K562 (cell line): ENCODE results near the gene FARP1.

Source experiments
- CTCF ChIP-seq, 3 experiments: IDR thresholded peaks in 2 of 3; conservative IDR thresholded peaks in 1 of 3; 2 replicates each; pipeline ENCODE4 v1.5.1; 2011 to 2012; ENCODE audit warnings: low read length in 3 of 3, mild to moderate bottlenecking in 3 of 3, control low read depth in 2 of 3, improper control_type of control experiment in 1 of 3, inconsistent platforms in 1 of 3, low read depth in 1 of 3, mixed read lengths in 1 of 3, moderate library complexity in 1 of 3; ENCODE audit not compliant: insufficient read depth in 2 of 3
- NBN ChIP-seq: fragments of 450-650 bp; IDR thresholded peaks from 2 replicates; pipeline ENCODE4 v1.6.1; 2016; ENCODE audit warnings: low read depth, mild to moderate bottlenecking
- SMARCE1 ChIP-seq: fragments of 450-650 bp; IDR thresholded peaks from 2 replicates; pipeline ENCODE4 v1.7.1; 2016; ENCODE audit warnings: mild to moderate bottlenecking

DNA sequence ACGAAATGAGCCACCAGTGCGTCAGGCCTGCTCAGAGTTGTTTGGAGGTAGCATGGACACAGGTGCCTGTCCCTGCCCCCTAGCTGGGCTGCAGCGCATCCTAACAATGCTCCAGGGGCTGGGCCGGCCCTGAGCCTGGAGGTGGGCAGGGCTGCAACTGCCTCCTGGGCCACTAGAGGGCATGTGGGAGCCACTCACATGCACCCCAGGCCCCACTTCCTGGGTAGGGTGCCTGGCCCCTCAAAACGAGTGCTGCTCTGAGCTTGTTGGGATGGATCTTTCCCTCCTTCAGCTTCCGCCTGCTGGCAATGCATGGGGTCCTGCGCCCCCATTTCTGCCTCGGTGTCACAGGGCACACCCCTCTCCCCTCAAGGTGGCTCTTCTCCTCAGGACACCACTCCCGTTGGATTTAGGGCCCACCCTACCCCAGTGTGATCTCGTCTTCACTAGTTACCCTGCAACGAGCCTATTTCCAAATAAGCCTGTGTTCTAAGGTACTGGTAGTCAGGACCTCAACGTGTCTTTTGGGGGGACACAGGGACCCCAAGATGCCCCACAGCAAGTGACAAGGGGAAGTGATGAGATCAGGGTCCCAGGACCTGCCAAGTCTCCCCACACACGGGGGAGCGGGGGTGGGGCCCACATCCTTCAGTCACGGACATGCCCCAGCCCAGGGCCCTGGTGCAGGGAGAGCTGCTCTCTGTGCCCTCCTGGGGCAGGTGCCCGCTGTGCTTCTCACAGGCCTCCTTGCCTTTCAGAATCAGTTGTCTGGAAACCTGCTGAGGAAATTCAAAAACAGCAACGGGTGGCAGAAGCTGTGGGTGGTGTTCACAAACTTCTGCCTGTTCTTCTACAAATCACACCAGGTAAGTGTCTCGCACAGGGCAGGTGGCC lies 302.7 kb downstream of the FARP1 start:
- TF ChIP-seq CTCF (IDR thresholded peaks at IDR 0.05 in 2 of 3, conservative IDR thresholded peaks at IDR 0.05 in 1 of 3; ENCODE audit: insufficient read depth in 2 of 3, low read depth in 1 of 3, low read length in 3 of 3) (peak; percentile 83 to 84 (median 84)), NBN (no peak), SMARCE1 (no peak)
